ENCODE data around the gene HHIPL1.

Gene HHIPL1

GRCh38 chr14:99662846-99663245 lies 17.9 kb downstream of the HHIPL1 start:
- no peak for DNase-seq

DNA sequence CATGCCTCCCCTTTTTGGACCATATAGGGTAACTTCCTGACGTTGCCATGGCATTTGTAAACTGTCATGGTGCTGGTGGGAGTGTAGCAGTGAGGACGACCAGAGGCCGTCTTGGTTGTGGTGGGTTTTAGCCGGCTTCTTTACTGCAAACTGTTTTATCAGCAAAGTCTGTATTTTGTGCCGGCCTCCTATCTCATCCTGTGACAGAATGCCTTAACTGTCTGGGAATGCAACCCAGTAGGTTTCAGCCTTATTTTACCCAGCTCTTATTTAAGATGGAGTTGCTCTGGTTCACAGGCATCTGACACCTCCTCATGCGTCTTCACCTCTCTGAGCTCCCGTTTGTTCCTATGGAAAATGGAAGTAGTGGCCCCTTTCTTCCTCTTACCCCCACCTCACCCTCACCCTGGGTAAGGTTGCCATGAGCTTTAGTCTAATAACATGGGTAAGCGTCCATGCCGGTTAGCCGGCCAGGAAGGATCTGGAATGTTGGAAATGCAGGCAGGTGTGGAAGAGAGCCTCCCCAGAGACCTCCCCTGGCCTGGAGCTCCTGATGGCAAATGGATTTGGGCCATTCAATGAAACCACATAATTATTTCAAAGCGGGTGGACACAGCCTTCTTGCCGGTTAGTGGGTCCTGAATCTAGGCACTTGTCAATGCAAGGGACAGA lies 18.6 kb downstream of the HHIPL1 start:
- DNase-seq = no peak

DNA sequence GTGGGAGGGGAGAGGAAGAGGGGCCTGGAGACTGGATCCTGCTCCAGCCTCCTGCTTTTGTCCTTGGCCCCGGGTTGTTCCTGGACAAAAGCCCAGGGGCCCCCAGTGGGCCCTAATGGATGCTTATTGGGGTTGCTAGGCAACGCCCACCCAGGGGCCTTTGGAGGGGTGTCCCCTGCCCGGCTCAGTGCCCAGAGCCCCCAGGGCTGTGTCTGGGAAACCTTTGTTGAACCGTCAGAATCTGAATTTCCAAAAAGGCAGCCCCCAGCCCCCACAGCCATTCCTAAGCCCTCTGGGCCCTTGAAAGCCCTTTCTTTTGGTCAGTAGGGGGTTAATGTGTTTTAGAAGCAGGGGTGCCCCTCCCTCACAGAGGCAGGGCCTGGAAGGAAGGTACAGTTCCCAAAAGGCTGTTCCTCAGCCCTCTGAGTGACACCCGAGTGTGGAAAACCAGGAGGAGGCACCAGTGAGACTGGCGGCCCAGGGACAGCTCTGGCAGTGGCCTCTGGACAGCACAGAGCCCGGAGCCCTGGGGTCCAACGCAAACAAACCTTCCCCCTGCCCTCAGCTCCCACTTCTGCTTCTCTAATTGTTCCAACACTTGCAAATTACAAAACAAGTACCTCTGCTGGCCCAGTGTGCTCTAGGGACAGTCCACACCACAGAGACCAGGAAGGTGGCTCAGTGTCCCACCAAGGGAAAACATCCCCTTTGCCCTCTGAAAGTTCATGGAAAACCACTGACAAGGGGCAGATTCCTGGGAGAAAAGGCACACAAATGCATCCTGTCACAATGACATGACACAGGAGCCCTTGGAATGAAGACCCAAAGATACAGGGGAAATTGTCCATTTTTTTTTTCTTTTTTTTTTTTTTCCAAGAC lies 19.4 kb downstream of the HHIPL1 start:
- no peak for DNase-seq

DNA sequence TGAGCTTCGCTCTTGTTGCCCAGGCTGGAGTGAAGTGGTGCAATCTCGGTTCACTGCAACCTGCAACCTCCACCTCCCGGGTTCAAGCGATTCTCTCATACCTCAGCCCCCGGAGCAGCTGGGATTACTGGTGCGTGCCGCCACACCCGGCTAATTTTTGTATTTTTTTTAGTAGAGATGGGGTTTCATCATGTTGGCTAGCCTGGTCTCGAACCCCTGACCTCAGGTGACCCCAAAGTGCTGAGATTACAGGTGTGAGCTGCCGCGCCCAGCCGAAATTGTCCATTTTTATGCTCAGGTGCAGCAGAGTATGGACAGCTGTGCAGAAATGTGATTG lies 20.0 kb downstream of the HHIPL1 start:
- no peak for DNase-seq

GRCh38 chr14:99666533-99666932 lies 21.6 kb downstream of the HHIPL1 start:
- DNase-seq = no peak

DNA sequence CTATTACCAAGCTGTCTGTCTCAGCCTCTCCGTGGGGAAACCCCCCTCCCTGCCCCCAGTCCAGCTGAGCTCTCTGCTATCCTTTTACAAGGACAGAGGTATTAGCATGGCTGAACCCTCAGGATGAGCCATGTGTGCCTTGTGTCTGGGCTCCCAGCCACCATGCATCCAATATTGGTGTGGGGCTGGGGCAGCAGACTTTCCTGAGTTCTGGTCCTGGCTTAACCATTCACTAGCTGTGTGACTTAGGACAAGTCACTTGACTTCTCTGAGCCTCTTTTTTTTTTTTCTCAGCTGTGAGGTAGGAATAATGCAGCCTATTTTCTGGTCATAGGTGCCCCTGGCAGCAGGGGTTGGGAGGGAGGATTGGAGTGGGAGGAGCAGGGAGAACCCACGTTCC lies 22.1 kb downstream of the HHIPL1 start:
- no peak for DNase-seq

DNA sequence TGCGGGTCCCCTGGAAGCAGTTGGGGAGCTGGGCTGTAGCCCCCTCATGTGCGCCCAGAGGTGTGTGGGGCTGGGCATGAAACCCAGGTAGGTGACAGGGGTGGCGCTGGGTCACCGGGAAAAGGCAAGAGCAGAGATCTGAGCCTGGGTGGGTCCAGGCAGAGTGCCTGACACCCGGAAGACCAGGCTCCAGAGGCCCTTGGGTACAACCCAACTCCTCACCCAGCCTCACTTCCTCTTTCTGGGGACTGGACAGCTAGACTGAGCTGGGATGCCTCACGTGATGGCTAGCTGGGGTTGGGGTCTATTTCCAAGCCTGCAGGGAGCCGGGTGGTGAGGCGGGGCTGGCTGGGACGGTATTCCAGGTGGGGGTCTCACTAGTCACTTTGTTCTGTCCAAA lies 22.9 kb downstream of the HHIPL1 start:
- DNase-seq = peak; percentile 22

DNA sequence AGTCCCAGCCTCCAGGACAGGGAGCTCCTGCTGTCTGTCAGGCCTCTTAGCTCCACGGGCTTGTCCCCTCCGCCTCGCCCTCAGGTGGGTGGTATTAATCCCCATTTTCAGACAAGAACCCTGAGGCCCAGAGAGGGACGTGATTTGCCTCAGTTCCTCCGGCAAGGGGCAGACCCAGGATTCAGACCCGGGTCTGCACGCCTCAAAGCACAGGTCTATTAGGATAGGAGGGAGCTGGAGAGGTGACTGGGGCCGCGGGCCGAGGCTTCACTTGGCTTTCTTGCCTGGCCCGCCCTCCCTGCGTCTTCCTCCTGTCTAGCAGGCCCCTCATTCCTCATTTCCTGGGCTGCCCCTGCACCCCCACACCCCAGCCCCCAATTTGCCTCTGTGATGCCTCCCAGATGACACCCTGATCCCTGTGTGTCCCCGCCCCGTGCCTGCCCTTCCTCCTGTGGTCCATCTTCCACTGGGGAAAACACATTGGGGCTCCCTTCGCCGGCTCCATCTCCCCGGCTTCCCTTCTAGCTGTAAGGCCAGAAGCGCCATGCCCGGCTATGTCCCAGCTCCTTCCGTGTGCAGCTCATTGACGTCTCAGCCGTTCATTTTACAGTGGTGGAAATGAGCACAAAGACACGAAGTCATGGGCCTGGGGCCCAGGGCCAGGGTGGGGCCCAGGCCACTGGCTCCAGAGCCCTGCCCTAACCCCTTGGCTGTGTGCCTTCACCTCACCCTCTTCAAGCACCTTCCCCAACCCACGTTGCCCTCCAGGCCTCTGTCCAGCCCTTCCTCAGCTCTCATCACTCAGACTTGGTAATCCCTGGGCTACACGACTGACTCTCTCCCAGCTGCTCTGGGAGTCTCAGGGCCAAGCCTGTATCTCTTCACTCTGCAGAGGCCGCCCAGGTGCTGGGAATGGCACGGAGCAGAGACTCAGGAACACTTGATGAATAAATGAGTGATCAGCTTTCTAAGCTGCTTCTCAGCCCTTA lies 23.7 kb downstream of the HHIPL1 start:
- DNase-seq = no peak

GRCh38 chr14:99670361-99671234 lies 25.7 kb downstream of the HHIPL1 start:
- no peak for DNase-seq

DNA sequence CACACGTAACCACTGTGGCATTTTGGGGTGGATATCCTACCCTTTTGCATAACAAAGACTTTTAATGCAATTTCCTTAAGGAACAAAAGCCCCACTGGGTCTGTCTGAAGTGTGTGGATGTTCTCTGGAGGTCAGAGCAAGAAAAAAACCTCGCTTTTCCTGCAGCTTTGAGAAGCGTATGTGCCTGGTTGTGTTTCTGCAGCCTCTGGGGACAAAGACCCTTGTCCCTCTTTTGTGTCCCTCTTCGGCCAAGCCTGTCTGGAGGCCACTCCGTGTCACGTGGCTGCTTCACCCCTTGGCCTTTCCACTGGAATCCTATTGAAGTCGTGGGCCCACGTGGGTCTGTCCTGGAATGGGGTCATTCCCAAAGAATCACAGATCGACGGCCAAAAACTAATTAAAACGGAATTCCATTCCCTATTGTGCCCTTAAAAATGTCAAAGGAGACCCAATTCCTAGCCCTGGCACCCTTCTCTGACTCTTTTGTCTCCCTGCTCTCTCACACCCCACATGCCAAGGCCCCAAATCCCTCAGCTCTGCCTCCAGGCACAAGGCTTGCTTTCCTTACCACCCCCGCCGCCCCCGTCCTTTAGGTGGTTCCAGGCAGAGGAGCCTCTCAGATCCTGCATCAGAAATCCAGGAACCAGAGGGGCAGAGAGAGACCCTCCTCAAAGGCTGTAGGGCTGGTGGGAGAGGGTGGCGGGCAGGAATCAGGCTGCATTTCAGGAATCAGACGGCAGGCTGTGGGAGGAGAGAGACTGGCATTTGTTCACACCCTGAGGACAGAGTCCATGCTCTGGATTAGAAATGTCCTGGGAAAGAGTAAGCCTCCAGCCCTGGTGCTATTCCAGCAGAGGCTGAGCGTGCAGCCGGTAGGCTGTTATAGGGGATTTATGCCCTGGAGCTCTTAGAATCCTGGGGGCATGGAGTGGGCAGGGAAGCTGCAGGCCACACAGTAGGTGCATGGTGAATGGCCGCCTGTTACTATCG lies 26.6 kb downstream of the HHIPL1 start:
- DNase-seq = no peak

GRCh38 chr14:99672506-99673304 lies 27.8 kb downstream of the HHIPL1 start:
- DNase-seq = peak; percentile 34

DNA sequence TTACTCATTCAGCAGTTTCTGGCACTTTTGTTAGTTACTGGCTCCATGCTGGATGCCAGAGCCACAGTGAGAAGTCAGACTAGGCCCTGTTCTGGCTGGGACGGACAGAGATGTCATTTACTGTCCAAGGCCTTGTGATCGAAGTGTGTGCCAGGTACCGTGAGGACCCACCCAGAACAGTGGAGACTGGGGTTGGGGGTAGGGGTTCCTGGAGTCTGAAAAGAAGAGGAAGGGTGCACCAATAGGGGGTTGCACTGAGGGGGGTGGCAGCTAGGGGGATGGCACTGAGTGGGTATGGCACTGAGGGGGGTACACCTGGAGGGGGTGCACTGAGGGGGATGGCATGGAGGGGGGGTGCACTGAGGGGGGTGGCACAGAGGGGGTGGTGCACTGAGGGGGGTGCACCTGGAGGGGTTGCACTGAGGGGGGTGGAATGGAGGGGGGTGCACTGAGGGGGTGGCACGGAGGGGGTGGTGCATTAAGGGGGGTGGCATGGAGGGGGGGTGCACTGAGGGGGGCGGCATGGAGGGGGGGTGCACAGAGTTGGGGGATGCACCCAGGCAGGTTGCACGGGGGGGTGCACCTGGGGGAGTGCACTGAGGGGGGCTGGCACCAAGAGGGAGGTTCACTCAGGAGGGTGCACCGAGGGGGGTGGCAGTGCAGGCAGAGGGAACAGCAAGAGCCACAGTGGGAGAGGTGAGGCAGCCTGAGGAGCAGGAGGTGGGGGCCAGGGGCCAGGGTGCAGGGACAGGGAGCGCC lies 28.6 kb downstream of the HHIPL1 start:
- DNase-seq = no peak

DNA sequence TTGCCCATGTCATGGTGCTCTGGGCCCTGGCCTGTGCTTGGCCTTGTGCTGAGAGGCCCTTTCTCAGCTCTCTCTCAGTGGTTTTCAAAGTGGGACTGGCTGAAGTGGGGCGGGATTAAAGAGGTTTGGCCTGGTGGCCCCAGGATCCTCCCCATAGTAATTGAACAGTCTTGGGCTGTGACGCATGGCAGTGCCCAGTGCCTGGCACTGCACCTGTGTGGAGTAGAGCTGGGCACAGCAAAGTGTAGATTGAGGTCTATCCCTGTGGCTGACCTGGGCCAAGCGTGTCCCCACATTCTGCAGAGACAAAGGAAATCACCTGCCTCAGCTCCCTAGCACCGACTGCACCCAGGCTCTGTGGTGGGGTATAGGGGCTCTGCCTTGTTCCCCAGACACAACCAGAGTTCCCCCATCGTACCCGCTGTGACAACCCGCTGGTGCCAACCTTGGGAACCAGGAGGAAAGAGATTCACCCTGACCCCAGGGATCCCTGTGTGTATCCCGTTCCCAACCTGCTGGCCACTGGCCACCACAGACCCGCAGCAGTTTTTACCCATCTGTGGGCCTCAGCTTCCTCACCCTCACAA lies 29.2 kb downstream of the HHIPL1 start:
- no peak for DNase-seq

DNA sequence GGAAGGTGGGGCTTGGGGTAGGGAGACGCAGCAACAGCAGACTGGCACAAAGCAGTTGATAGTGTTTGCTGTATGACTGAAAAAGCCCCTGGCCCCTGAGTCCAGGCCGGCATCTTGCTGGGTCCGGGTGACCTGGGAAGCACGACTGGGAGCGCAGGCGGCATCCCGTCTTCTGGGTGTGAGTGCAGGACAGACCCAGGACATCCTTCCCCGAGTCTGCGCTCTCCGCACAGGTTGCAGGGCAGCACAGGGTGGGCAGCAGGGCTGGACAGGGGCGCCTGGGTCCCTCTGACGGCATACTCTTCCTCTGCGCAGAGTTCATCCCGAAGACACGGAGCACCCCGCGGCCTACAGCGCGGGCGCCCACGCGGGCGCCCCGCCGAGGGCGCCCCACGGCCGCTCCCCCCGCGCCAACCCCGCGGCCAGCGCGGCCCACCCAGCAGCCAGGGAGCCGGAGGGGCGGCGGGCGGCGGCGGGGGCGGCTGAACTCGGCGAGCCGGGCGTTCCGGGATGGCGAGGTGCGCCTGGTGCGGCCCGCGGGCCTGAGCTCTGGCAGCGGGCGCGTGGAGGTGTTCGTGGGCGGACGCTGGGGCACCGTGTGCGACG lies 29.9 kb downstream of the HHIPL1 start:
- no peak for DNase-seq

DNA sequence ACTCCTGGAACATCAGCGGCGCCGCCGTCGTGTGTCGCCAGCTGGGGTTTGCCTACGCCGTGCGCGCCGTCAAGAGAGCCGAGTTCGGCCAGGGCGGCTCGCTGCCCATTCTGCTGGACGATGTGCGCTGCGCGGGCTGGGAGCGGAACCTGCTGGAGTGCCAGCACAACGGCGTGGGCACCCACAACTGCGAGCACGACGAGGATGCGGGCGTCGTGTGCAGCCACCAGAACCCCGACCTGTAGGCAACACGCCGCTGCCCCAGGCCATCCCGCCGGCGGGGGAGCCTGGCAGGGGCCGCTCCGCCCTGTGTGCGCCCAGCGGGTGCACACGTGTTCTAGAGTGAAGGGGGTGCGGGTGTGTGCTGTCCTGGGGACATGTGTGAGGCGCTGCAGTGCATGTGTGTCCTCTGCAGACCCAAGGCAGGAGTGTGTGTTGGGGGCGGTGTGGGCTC lies 30.5 kb downstream of the HHIPL1 start:
- no peak for DNase-seq

DNA sequence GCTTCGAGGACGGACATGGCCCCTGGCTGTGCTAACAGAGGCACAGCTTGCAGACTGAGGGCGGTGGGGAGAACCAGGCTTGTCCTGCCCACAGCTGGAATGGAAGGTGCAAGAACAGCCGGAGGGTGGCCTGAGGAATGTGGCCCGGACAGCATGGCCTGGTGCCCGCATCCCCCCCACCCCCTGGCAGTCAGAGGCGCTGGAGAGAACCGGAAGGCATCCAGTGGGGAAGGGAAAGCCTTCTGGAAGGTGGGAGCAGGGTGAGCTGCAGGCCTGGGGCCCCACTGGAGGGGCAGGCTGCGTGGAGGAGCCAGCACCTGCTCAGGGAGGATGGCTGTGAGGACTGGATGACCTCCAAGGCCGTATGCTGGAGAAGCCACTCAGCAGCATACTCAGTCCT lies 31.0 kb downstream of the HHIPL1 start:
- no peak for DNase-seq

DNA sequence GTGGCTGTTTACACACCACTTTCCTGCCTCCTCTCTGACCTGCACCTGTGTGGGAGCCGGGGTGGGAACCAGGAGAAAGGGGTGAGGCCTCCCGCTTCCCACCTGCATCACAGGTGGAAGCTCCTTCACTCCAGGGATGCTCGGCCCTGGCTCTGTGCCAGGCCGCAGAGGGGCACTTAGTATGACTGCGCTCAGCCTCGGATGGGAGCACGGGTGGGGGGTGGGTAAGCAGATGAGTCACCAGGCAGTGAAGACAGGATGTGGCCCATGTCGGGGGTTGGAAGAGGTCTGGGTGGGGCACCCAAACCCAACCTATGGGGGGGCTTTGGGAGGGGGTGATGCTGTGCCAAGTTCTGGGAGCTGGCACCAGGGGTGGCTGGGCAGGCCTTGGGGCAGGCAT lies 31.7 kb downstream of the HHIPL1 start:
- DNase-seq = no peak
